ENCODE data around the gene ZNF672.

The ZNF672 gene

DNA sequence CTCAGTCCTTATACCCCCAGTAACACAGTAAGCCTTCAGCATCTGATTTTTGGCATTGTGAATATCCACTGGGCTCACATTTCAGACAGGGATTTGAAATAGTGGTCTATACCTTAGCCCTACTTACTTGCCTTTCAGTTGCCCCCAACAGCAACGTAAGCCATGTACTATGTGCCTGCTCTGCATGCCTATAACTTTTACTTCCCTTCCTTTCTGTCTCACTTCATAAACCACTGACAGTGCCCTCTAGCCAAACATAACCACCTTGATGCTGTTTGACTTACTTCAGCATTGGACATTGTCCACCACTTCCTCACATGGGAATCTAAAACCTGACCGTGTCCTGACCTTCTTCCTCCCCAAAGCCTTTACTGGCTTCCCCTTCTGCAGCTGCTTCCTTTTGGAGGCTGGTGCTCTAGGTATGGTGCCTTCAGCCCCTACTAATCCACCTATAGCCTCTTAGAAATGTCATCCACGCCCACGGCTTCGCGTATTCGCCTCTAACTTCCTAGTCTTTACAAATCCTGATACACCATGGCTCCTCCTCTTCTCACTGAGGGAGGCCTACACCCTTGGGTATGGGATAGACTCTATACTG lies 3.6 kb upstream of the ZNF672 start:
- Histone ChIP-seq H3K36me3 (replicated peaks) (no peaks in the 10 kb centered on the region), H3K27me3 (replicated peaks) (no peaks in the 10 kb centered on the region), H3K27ac (no peak overlapping the region), H3K4me3 (ENCODE audit: low read depth, low read length) (no peak overlapping the region)
- TF ChIP-seq, protein P1, sequence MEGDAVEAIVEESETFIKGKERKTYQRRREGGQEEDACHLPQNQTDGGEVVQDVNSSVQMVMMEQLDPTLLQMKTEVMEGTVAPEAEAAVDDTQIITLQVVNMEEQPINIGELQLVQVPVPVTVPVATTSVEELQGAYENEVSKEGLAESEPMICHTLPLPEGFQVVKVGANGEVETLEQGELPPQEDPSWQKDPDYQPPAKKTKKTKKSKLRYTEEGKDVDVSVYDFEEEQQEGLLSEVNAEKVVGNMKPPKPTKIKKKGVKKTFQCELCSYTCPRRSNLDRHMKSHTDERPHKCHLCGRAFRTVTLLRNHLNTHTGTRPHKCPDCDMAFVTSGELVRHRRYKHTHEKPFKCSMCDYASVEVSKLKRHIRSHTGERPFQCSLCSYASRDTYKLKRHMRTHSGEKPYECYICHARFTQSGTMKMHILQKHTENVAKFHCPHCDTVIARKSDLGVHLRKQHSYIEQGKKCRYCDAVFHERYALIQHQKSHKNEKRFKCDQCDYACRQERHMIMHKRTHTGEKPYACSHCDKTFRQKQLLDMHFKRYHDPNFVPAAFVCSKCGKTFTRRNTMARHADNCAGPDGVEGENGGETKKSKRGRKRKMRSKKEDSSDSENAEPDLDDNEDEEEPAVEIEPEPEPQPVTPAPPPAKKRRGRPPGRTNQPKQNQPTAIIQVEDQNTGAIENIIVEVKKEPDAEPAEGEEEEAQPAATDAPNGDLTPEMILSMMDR (IDR thresholded peaks at IDR 0.05; ENCODE audit: low read depth, low read length, missing control alignments): no peak
- no peak for DNase-seq
- in situ Hi-C loops (cut with HindIII; ENCODE audit: low pct_ligation_motif_present, low sequenced_read_pairs): no loop called here

DNA sequence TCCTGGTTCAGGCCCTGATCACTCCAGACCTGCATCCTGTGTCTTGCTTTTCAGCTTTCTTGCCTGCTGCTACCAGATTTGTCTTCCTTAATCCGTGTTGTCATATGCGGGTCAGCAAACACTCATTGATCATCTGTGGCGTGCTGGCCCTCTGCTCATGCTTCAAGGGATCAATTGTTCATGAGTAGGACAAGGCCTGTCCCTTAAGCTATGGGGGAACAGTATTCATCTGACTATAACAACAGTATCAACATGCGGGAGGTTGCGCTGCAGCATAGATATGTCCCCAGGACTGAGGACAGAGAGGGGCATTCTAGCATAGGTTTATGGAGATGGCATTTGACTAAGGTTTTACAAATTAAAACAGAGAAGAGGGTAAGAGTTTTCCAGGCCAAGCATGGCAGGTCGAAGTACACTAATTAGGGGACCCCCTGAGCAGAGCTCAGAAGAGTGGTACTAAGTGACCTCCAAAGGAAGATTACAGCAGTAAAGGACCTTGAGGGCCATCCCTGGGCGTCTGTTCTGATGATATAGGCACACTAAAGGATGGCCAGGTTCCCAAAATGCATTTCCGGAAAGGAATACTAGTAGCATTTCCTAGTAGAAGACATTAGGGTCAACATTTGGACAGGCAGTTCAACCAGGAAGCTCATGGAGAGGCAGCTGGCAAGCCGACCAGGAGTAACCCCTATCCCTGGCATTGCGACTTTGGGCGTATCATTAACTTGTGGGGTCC lies 811 bp upstream of the ZNF672 start:
- Histone ChIP-seq H3K36me3 (replicated peaks) (no peaks in the 10 kb centered on the region), H3K27me3 (replicated peaks) (no peaks in the 10 kb centered on the region), H3K4me3 (ENCODE audit: low read depth, low read length) (peak overlapping the region; percentile 64), H3K27ac (peak overlapping the region; percentile 56)
- TF ChIP-seq, protein P1 (IDR thresholded peaks at IDR 0.05; ENCODE audit: low read depth, low read length, missing control alignments): no peak
- in situ Hi-C loops (cut with HindIII; ENCODE audit: low pct_ligation_motif_present, low sequenced_read_pairs): no loop called here
- no peak for DNase-seq

DNA sequence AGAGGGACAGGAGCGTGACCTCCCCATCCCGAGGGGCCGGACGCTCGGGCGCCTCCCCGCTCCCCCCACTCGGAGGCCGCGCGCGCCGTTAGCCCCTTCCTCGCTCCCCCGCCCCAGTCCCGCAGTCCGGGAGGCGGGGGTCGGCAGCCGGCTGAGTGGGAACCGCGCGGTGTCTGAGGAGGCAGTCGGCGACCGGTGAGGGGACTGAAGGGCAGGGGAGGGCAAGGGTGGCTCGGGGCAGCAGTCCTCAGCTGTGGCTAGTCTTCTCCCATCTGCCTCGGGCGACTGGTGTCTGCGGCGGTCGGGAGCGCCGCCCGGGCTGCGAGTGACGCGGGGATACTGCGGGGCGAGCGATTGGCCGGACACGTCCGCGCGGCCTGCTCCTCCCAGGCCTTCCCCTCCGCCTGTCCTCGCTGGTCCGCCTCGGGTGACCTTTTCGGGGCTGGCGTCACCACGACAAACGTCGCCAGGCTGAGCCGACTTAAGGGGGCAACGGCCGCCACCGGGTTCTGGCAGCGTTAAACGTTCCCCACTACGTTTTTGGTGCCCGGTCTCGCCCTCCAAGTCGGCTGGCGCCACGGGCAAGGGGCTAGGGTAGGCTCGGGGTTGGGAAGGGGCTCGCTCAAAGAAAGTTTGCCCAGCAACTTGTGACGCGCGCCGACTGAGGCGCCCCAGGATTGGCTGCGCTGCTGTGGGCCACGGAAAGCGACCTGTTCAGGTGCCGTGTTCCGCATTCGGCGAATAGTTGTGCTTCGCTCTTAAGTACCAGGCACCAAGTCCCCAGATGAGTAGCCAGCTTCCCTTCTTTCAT lies 538 bp downstream of the ZNF672 start:
- Histone ChIP-seq H3K36me3 (replicated peaks) (no peaks in the 10 kb centered on the region), H3K27me3 (replicated peaks) (no peaks in the 10 kb centered on the region), H3K4me3 (ENCODE audit: low read depth, low read length) (peak overlapping the region; percentile 83), H3K27ac (peak overlapping the region; percentile 99)
- in situ Hi-C loops (cut with HindIII; ENCODE audit: low pct_ligation_motif_present, low sequenced_read_pairs): no loop called here
- DNase-seq: peak; percentile 78
- TF ChIP-seq, protein P1 (IDR thresholded peaks at IDR 0.05; ENCODE audit: low read depth, low read length, missing control alignments): no peak

DNA sequence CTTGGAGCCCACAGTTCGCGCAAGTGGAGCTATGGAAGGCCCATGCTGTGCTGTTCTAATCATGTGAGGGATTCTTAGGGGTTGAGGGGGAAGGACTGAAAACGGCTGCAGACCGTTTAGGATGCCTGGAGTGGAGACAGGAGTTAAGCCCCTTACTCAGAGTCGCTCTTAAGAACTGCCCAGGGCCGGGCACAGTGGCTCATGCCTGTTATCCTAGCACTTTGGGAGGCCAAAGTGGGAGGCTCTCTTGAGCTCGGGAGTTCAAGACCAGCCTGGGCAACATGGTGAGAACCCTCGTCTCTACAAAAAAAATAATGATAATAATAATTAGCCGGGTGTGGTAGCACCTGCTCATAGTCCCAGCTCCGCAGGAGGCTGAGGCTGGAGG lies 1.1 kb downstream of the ZNF672 start:
- Histone ChIP-seq H3K27me3 (replicated peaks) (no peaks in the 10 kb centered on the region), H3K27ac (peak overlapping the region; percentile 99), H3K4me3 (ENCODE audit: low read depth, low read length) (peak overlapping the region; percentile 83), H3K36me3 (replicated peaks) (no peaks in the 10 kb centered on the region)
- DNase-seq: no peak
- in situ Hi-C loops (cut with HindIII; ENCODE audit: low pct_ligation_motif_present, low sequenced_read_pairs): no loop called here
- TF ChIP-seq, protein P1 (IDR thresholded peaks at IDR 0.05; ENCODE audit: low read depth, low read length, missing control alignments): no peak

DNA sequence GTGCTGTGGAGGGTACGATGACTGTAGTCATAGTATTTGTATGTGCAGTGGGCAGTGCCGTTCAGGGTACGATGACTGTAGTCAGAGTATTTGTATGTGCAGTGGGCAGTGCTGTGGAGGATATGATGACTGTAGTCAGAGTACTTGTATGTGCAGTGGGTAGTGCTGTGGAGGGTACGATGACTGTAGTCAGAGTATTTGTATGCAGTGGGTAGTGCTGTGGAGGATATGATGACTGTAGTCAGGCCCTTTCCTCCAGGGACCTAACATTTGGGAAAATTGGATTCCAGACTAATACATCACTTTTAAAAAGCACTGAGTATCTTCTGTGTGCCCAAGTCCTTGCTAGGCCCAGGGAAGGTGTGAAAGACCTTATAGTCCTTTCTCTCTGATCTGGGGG lies 2.9 kb downstream of the ZNF672 start:
- Histone ChIP-seq H3K27ac (no peak overlapping the region), H3K4me3 (ENCODE audit: low read depth, low read length) (no peak overlapping the region), H3K27me3 (replicated peaks) (no peaks in the 10 kb centered on the region), H3K36me3 (replicated peaks) (peaks cover 14% of the 10 kb centered on the region)
- DNase-seq: peak; percentile 20
- in situ Hi-C loops (cut with HindIII; ENCODE audit: low pct_ligation_motif_present, low sequenced_read_pairs): no loop called here
- TF ChIP-seq, protein P1 (IDR thresholded peaks at IDR 0.05; ENCODE audit: low read depth, low read length, missing control alignments): no peak

Measured in brain microvascular endothelial cell (primary cell).